Breast epithelium (tissue), 4 donors: ENCODE results near the gene PEBP1. TPM values are rescaled to one million over a fixed set of nuclear protein-coding genes. Genes with fewer than 3 reads are reported as not detected.

ENCODE experiments used
- DNase-seq, 2 donors: peaks; one replicate each; pipeline ENCODE4 v3.0.0-alpha.2; 2019; ENCODE audit warnings: low spot score in 2 of 2
- H3K27ac ChIP-seq, 2 donors: fragments of 200-600 bp; sonication (generic) in 1 of 2; one replicate each; pipeline ENCODE4 v1.5.1; 2016 to 2019; ENCODE audit warnings: mild to moderate bottlenecking in 1 of 2
- H3K27me3 ChIP-seq, 2 donors: fragments of 200-600 bp; sonication (generic) in 1 of 2; one replicate each; pipeline versions ENCODE4 v1.5.1 to v1.6.0; 2017 to 2019; ENCODE audit warnings: control low read depth in 1 of 2, mild to moderate bottlenecking in 1 of 2
- H3K36me3 ChIP-seq: fragments of 200-600 bp; one replicate; pipeline ENCODE4 v1.5.1; 2019
- H3K4me1 ChIP-seq, 2 donors: fragments of 200-600 bp; sonication (generic); one replicate each; pipeline ENCODE4 v1.5.1; 2016 to 2019; ENCODE audit warnings: control low read depth in 1 of 2
- H3K4me3 ChIP-seq, 3 donors: fragments of 200-600 bp; sonication (generic); 1 replicate in 2 of 3; 2 replicates in 1 of 3; pipeline ENCODE4 v1.5.1; 2016 to 2019; ENCODE audit warnings: mild to moderate bottlenecking in 3 of 3, moderate library complexity in 2 of 3
- H3K9me3 ChIP-seq, 2 donors: fragments of 200-600 bp; sonication (generic) in 1 of 2; one replicate each; pipeline ENCODE4 v1.5.1; 2016 to 2019; ENCODE audit warnings: control low read depth in 1 of 2
- POLR2A ChIP-seq: fragments of 450-650 bp; IDR thresholded peaks from one replicate; pipeline ENCODE4 v1.6.1; 2016; ENCODE audit warnings: antibody characterized with exemption, mild to moderate bottlenecking, moderate library complexity
- POLR2AphosphoS5 ChIP-seq, 3 donors: sonication (generic); formaldehyde crosslinking; IDR thresholded peaks; one replicate each; pipeline ENCODE4 v1.6.1; 2017; ENCODE audit warnings: antibody characterized with exemption in 3 of 3
- intact Hi-C: fragments of 100-400 bp; cut with DNase I; formaldehyde crosslinking; loops from one replicate; pipeline ENCODE4 v1.15.1; 2023; ENCODE audit warnings: low total_unique reads
- total RNA-seq, 3 donors: library from RNA; depleted of rRNA; stranded (reverse); fragments of >200 nt; gene quantifications; one replicate each; pipeline ENCODE4 v1.1.0, GENCODE V29; 2016
- TF ChIP-seq, protein P1 (sequence below), 3 donors: fragments of 450-650 bp; IDR thresholded peaks; one replicate each; pipeline ENCODE4 v1.5.1; 2016 to 2017; ENCODE audit warnings: antibody characterized with exemption in 3 of 3, mild to moderate bottlenecking in 3 of 3, moderate library complexity in 3 of 3

PEBP1 gene
- total RNA-seq, 3 donors from 2014 or later, result 373 to 507 (median 440) TPM

DNA sequence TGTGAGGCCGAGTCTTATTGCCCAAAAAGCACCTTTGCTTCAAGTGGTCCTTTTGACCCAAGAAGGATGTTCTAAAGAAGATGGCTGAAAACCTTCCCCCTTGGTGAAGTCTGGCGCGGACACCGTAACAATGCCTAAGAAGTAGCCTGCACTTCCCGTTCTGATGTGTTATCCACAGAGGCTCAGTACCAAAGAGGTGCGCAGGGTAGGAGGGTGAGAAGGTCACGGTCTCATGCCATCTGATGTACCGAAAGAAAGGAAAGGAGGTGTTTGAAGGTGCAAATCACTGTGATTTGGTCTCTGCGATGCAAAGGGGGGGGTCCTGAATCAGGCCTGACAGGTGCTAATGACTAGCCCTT lies 9.9 kb downstream of the PEBP1 start:
- no peak for DNase-seq
- H3K9me3 ChIP-seq, result no peaks in the 10 kb centered on the region
- no peak overlapping the region for H3K27ac ChIP-seq
- no peaks in the 10 kb centered on the region for H3K36me3 ChIP-seq
- H3K27me3 ChIP-seq, result no peaks in the 10 kb centered on the region
- intact Hi-C loops, result no loop called here
- H3K4me1 ChIP-seq, result no peaks in the 10 kb centered on the region
- TF ChIP-seq POLR2A, result no peak
- no peak for TF ChIP-seq POLR2AphosphoS5 (IDR thresholded peaks at IDR 0.05)
- TF ChIP-seq, protein P1, sequence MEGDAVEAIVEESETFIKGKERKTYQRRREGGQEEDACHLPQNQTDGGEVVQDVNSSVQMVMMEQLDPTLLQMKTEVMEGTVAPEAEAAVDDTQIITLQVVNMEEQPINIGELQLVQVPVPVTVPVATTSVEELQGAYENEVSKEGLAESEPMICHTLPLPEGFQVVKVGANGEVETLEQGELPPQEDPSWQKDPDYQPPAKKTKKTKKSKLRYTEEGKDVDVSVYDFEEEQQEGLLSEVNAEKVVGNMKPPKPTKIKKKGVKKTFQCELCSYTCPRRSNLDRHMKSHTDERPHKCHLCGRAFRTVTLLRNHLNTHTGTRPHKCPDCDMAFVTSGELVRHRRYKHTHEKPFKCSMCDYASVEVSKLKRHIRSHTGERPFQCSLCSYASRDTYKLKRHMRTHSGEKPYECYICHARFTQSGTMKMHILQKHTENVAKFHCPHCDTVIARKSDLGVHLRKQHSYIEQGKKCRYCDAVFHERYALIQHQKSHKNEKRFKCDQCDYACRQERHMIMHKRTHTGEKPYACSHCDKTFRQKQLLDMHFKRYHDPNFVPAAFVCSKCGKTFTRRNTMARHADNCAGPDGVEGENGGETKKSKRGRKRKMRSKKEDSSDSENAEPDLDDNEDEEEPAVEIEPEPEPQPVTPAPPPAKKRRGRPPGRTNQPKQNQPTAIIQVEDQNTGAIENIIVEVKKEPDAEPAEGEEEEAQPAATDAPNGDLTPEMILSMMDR (IDR thresholded peaks at IDR 0.05), result no peak
- H3K4me3 ChIP-seq, result no peak overlapping the region

DNA sequence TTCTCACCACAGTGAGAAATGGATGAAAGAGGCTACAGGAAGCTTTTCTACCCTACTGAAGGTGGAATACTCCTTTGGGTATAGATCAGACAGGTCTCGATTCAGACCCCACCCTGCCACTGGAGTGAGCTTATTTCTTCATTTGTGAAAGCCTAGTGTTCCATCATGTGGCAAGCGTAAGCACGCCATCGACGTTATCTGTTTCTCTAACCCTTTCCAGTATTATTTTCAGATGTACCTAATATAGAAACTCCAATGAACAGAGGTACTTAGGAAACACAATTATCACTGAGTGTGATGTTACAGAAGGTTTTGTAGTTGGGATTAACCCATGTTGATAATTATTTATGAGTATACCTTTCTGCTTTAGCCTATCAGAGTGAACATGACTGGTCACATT lies 12.4 kb downstream of the PEBP1 start:
- intact Hi-C loops, result no loop called here
- no peak for DNase-seq

DNA sequence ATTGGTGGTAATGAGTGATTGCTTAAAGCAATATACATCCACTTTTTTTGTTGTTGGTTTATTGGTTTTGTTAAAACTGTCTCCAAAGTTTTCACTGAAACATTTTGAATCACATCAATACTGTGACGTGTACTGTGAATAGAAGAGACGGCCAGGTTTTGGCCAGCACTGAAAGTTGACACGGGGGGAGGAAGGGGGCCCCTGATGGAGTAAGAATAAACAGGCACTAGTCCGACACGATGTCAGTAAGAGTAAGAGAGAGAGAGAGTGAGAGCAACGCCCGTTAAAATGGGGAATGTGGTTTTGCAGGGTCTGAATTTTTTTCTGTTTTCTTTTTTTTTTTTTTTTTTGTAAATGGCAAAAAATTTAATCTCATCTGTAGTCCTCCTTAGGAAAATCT lies 14.7 kb downstream of the PEBP1 start:
- no peaks in the 10 kb centered on the region for H3K9me3 ChIP-seq
- TF ChIP-seq, protein P1 (IDR thresholded peaks at IDR 0.05), result no peak
- TF ChIP-seq POLR2A (no peak), POLR2AphosphoS5 (IDR thresholded peaks at IDR 0.05) (no peak)
- no peak overlapping the region for H3K27ac ChIP-seq
- DNase-seq, result no peak
- no peaks in the 10 kb centered on the region for H3K36me3 ChIP-seq
- no peak overlapping the region for H3K4me3 ChIP-seq
- intact Hi-C loops, result no loop called here
- no peaks in the 10 kb centered on the region for H3K4me1 ChIP-seq
- no peaks in the 10 kb centered on the region for H3K27me3 ChIP-seq

More for the DNA sequence above, 12.4 kb downstream of the PEBP1 start:
- H3K36me3 ChIP-seq, result no peaks in the 10 kb centered on the region
- H3K9me3 ChIP-seq, result no peaks in the 10 kb centered on the region
- H3K4me3 ChIP-seq, result no peak overlapping the region
- no peaks in the 10 kb centered on the region for H3K4me1 ChIP-seq
- TF ChIP-seq POLR2A (no peak), POLR2AphosphoS5 (IDR thresholded peaks at IDR 0.05) (no peak)
- TF ChIP-seq, protein P1 (IDR thresholded peaks at IDR 0.05), result no peak
- H3K27ac ChIP-seq, result no peak overlapping the region
- H3K27me3 ChIP-seq, result no peaks in the 10 kb centered on the region

DNA sequence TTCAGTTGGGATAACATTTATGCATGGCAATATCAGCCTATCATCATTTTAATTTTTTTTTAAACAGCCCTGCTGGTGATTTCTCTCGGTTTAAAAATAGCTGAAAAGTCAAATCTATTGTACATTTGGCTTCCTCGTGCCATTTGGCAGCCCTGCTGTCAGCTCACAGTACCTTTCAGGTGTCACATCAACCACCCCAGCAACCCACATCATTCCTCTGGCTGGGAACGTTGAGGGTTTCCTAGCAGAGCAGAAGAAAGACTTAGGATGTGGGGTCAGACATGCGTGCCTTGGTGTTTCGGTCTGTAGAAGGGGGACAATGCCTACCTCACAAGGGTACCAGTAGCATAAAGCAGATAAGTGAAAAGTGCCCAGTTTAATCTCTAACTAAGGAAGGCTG lies 15.8 kb downstream of the PEBP1 start:
- no peak overlapping the region for H3K4me3 ChIP-seq
- no peak for DNase-seq
- intact Hi-C loops, result no loop called here
- no peaks in the 10 kb centered on the region for H3K4me1 ChIP-seq
- no peaks in the 10 kb centered on the region for H3K9me3 ChIP-seq
- no peaks in the 10 kb centered on the region for H3K27me3 ChIP-seq
- TF ChIP-seq, protein P1 (IDR thresholded peaks at IDR 0.05), result no peak
- no peak for TF ChIP-seq POLR2A
- TF ChIP-seq POLR2AphosphoS5 (IDR thresholded peaks at IDR 0.05), result no peak
- H3K27ac ChIP-seq, result no peak overlapping the region
- H3K36me3 ChIP-seq, result no peaks in the 10 kb centered on the region

DNA sequence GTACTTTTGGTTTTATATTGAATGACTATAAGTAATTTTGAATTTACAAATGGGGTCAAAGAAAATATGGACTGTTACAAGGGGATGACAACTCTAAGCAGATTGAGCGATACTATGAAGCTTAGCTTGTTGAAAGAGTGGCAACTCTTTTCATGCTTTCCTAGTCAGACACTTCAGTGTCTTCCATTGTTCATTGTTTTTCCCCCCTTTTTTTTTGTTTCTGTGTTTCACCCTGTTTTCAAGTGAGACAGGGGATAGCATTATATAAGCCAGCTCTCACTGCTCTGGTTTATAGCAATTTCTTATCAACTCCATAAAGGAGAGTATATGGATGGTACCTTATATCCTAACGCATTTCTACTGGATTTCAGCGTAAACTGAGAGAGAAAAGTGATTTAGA lies 24.6 kb downstream of the PEBP1 start:
- H3K4me1 ChIP-seq, result no peaks in the 10 kb centered on the region
- intact Hi-C loops, result no loop called here
- H3K27ac ChIP-seq, result no peak overlapping the region
- no peaks in the 10 kb centered on the region for H3K36me3 ChIP-seq
- TF ChIP-seq POLR2A, result no peak
- TF ChIP-seq POLR2AphosphoS5 (IDR thresholded peaks at IDR 0.05), result no peak
- TF ChIP-seq, protein P1 (IDR thresholded peaks at IDR 0.05), result no peak
- H3K27me3 ChIP-seq, result no peaks in the 10 kb centered on the region
- no peaks in the 10 kb centered on the region for H3K9me3 ChIP-seq
- no peak overlapping the region for H3K4me3 ChIP-seq
- no peak for DNase-seq
